Prostate gland (tissue), 2 donors: ENCODE data around the gene NACAD.

Experiments used
- CTCF ChIP-seq, 4 experiments: fragments of 200-600 bp in 2 of 4; fragments of 450-650 bp in 2 of 4; sonication (generic) in 2 of 4; IDR thresholded peaks; 1 replicate in 3 of 4; 2 replicates in 1 of 4; pipeline ENCODE4 v1.5.1; 2016 to 2019; ENCODE audit warnings: antibody characterized with exemption in 4 of 4, mild to moderate bottlenecking in 2 of 4, moderate library complexity in 2 of 4
- POLR2AphosphoS5 ChIP-seq: sonication (generic); formaldehyde crosslinking; IDR thresholded peaks from one replicate; pipeline ENCODE4 v1.6.1; 2017; ENCODE audit warnings: antibody characterized with exemption

GRCh38 chr7:45072131-45073030 lies 16.4 kb downstream of the NACAD start:
- no peak for TF ChIP-seq CTCF (IDR thresholded peaks at IDR 0.05)
- TF ChIP-seq POLR2AphosphoS5: no peak
